WI38 (cell line): ENCODE measurements around the gene CNOT6L.

Source experiments
- H3K4me3 ChIP-seq: 2 replicates; pipeline ENCODE4 v1.5.1; 2011; ENCODE audit warnings: low read depth, mild to moderate bottlenecking, control low read depth, low read length
- CTCF ChIP-seq: IDR thresholded peaks from 2 replicates; pipeline ENCODE4 v1.5.1; 2012; ENCODE audit warnings: low read depth, mild to moderate bottlenecking, control low read depth, low read length

The CNOT6L gene

GRCh38 chr4:77818602-77819403 is at the start of gene CNOT6L:
CNOT6L (minus strand) TSS chr4:77819368; CDS start chr4:77819308, 60 bp downstream.
- H3K4me3 ChIP-seq: peak within 1 kb of the TSS; percentile 84
- TF ChIP-seq CTCF: no peak

- TF ChIP-seq CTCF: no peak
Measured at GRCh38 chr4:77865259-77865658, 46.1 kb upstream of the CNOT6L start.

GRCh38 chr4:77863341-77863740 is 44.2 kb upstream of the CNOT6L start:
- peak overlapping the region; percentile 95 for H3K4me3 ChIP-seq

More at GRCh38 chr4:77865259-77865658, 46.1 kb upstream of the CNOT6L start:
- H3K4me3 ChIP-seq: no peak overlapping the region

- no peak for TF ChIP-seq CTCF
Measured at GRCh38 chr4:77862478-77863216, 43.5 kb upstream of the CNOT6L start, which contains the start of gene MRPL1. MRPL1 (plus strand) TSS chr4:77862830; CDS start chr4:77862849, 19 bp downstream.

GRCh38 chr4:77861495-77861894 is 42.3 kb upstream of the CNOT6L start:
- H3K4me3 ChIP-seq: peak overlapping the region; percentile 95
- TF ChIP-seq CTCF: no peak

More at GRCh38 chr4:77862478-77863216, 43.5 kb upstream of the CNOT6L start, which contains the start of gene MRPL1:
- peak within 1 kb of the TSS; percentile 95 for H3K4me3 ChIP-seq

GRCh38 chr4:77859256-77859655 is 40.1 kb upstream of the CNOT6L start:
- no peak overlapping the region for H3K4me3 ChIP-seq
- TF ChIP-seq CTCF: no peak

- no peak overlapping the region for H3K4me3 ChIP-seq
- TF ChIP-seq CTCF: no peak
Measured at GRCh38 chr4:77856152-77856551, 37.0 kb upstream of the CNOT6L start.
